ENCODE measurements around the gene CUBN.

The CUBN gene

DNA sequence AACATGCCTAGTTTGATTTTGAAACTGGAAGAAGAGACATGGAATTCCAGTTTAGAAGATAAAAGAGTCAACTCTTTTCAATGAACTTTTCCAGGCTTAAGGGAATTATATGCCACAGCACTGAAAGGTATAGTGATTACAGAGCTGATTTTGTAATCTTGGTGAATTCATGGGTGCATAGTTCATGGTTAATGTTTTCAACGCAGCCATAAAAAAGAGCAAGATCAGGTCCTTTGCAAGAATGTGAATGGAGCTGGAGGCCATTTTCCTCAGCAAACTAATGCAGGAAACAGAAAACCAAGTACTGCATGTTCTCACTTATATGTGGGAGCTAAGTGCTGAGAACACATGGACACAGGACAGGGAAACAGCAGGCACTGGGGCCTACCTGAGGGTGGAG, 94.2 kb downstream of the CUBN start:
- POLR2A ChIA-PET, result no interaction called here
- H3K4me3 ChIP-seq (ENCODE audit: low read depth, low read length), result no peak overlapping the region
- no peak for DNase-seq (ENCODE audit: low read depth, low spot score)
- TF ChIP-seq, protein P1, sequence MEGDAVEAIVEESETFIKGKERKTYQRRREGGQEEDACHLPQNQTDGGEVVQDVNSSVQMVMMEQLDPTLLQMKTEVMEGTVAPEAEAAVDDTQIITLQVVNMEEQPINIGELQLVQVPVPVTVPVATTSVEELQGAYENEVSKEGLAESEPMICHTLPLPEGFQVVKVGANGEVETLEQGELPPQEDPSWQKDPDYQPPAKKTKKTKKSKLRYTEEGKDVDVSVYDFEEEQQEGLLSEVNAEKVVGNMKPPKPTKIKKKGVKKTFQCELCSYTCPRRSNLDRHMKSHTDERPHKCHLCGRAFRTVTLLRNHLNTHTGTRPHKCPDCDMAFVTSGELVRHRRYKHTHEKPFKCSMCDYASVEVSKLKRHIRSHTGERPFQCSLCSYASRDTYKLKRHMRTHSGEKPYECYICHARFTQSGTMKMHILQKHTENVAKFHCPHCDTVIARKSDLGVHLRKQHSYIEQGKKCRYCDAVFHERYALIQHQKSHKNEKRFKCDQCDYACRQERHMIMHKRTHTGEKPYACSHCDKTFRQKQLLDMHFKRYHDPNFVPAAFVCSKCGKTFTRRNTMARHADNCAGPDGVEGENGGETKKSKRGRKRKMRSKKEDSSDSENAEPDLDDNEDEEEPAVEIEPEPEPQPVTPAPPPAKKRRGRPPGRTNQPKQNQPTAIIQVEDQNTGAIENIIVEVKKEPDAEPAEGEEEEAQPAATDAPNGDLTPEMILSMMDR (IDR thresholded peaks at IDR 0.05; ENCODE audit: insufficient read depth, low read length, missing control alignments), result no peak
- CTCF ChIA-PET, result no interaction called here

- CTCF ChIA-PET, result no interaction called here
- POLR2A ChIA-PET, result no interaction called here
- DNase-seq (ENCODE audit: low read depth, low spot score), result no peak
- TF ChIP-seq, protein P1 (IDR thresholded peaks at IDR 0.05; ENCODE audit: insufficient read depth, low read length, missing control alignments), result no peak
- no peak overlapping the region for H3K4me3 ChIP-seq (ENCODE audit: low read depth, low read length)
These were observed 95.9 kb downstream of the CUBN start for GRCh38 chr10:17033529-17034260.

DNA sequence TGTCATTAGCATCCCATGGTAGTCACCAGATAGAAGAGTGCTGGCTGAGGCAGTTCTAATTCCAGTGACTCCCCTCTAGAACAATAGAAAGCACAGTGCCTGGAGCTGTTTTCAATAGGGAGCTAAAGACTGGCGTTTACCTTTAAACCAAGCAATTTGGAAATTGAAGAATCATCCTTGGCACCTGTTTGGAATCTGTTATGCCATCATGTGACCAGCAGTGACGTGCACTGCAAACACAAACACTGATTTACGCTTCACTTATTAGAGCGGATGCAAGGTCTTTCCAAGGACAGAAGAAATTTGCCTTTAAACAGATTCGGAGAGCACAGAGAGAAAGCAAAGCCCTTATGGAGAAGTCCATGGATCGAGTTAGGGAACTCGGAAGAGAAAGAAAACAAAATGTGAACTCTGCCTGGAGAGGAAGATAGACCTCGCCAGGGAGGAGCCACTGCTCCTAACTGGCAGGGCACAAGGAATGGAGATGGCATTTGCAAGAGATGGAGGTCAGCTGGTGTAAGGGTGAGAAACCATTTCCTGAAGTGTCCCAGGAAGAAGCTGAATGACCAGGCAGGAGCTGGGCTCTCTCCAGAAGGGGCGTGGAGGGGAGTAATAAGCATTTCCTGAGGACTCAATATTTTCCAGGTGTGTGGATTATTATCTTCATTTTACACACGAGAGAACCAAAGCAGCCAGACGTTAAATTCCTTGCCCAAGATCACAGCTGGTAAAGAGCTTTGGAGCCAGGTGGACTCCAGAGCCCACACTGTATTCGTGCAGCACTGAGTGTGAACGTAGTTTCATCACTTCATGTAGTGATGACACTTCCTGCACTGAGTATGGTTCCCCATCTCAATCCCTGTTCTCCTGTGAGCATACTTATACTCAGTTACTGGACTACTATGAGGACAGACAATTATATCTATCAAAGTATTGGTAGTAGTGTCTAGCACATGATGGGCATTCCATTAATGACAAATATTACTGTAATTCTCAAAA, 97.7 kb downstream of the CUBN start:
- no peak for DNase-seq (ENCODE audit: low read depth, low spot score)
- TF ChIP-seq, protein P1 (IDR thresholded peaks at IDR 0.05; ENCODE audit: insufficient read depth, low read length, missing control alignments), result no peak
- no peak overlapping the region for H3K4me3 ChIP-seq (ENCODE audit: low read depth, low read length)
- ChIA-PET CTCF (no interaction called here), POLR2A (no interaction called here)

- TF ChIP-seq, protein P1 (IDR thresholded peaks at IDR 0.05; ENCODE audit: insufficient read depth, low read length, missing control alignments), result no peak
- DNase-seq (ENCODE audit: low read depth, low spot score), result no peak
- ChIA-PET CTCF (no interaction called here), POLR2A (interaction anchor here (0.6 to 1.5 kb wide), 3 partner anchors 160 to 205 kb away, joined by 3 to 5 read pairs (median 3); no protein-coding TSS in a partner anchor)
- H3K4me3 ChIP-seq (ENCODE audit: low read depth, low read length), result peak overlapping the region; percentile 30; the same call in 1 of the 2 replicates
These were observed 99.9 kb downstream of the CUBN start for GRCh38 chr10:17029581-17030271.

GRCh38 chr10:17029239-17029580, 100.4 kb downstream of the CUBN start:
- no peak overlapping the region for H3K4me3 ChIP-seq (ENCODE audit: low read depth, low read length)
- CTCF ChIA-PET, result no interaction called here
- DNase-seq (ENCODE audit: low read depth, low spot score), result no peak
- TF ChIP-seq, protein P1 (IDR thresholded peaks at IDR 0.05; ENCODE audit: insufficient read depth, low read length, missing control alignments), result no peak
- POLR2A ChIA-PET, result interaction anchor here (0.6 to 1.5 kb wide), 3 partner anchors 160 to 206 kb away, joined by 3 to 5 read pairs (median 3); no protein-coding TSS in a partner anchor

Data from AG04449 (cell line).